NCI-H2107 treated with DMSO at 0.1 percent for 48 hours (cell line): ENCODE results near the gene ECI2.
A peak's percentile ranks its signal among the peaks of the same experiment; 100 is the strongest.
"Not testable (repeated sequence)": the region's sequence is repeated elsewhere in the genome, so short reads cannot be mapped to it uniquely, and the experiment has no call there.

Experiments
- DNase-seq: peaks from one replicate; lab custom pipeline; 2025; ENCODE audit not compliant: unreplicated experiment; lab: John Stamatoyannopoulos, UW

ECI2 gene

GRCh38 chr6:4103929-4104328 lies 31.4 kb downstream of the ECI2 start:
- DNase-seq: no peak

- no peak for DNase-seq
Observed at GRCh38 chr6:4102687-4103244, 32.6 kb downstream of the ECI2 start.

GRCh38 chr6:4101298-4101697 lies 34.1 kb downstream of the ECI2 start:
- DNase-seq: no peak

- no peak for DNase-seq
Observed at GRCh38 chr6:4100655-4101054, 34.7 kb downstream of the ECI2 start.

- peak; percentile 37 for DNase-seq
Observed at GRCh38 chr6:4093288-4093687, 42.1 kb downstream of the ECI2 start.

- DNase-seq: no peak
Observed at GRCh38 chr6:4091941-4092340, 43.4 kb downstream of the ECI2 start.

- not testable (repeated sequence) for DNase-seq
Observed at GRCh38 chr6:4090043-4090442, 45.3 kb downstream of the ECI2 start.

- no peak for DNase-seq
Observed at GRCh38 chr6:4088704-4089103, 46.7 kb downstream of the ECI2 start.

GRCh38 chr6:4085332-4085700 lies 50.1 kb downstream of the ECI2 start:
- no peak for DNase-seq

GRCh38 chr6:4084444-4085331 lies 50.7 kb downstream of the ECI2 start:
- no peak for DNase-seq

GRCh38 chr6:4078691-4079471 lies 56.5 kb downstream of the ECI2 start, which contains the start of gene FAM217A:
FAM217A (minus strand) TSS chr6:4079137; CDS start chr6:4077414, 1,723 bp downstream.
- DNase-seq: no peak

GRCh38 chr6:4074478-4075235 lies 60.7 kb downstream of the ECI2 start:
- DNase-seq: no peak

GRCh38 chr6:4071330-4071729 lies 64.0 kb downstream of the ECI2 start:
- no peak for DNase-seq

- no peak for DNase-seq
Observed at GRCh38 chr6:4069199-4069598, 66.2 kb downstream of the ECI2 start.

- no peak for DNase-seq
Observed at GRCh38 chr6:4067673-4068072, 67.7 kb downstream of the ECI2 start.

- no peak for DNase-seq
Observed at GRCh38 chr6:4066029-4066755, 69.2 kb downstream of the ECI2 start.
